Peyer's patch (tissue), 4 donors: ENCODE results near the gene CREBBP.
"Not testable (repeated sequence)": the region's sequence is repeated elsewhere in the genome, so short reads cannot be mapped to it uniquely, and the experiment has no call there.

Experiments
- CTCF ChIP-seq, 6 experiments: fragments of 450-650 bp in 4 of 6; fragments of 200-600 bp in 2 of 6; sonication (generic) in 1 of 6; IDR thresholded peaks; one replicate each; pipeline ENCODE4 v1.5.1; 2017 to 2019; ENCODE audit warnings: antibody characterized with exemption in 6 of 6, mild to moderate bottlenecking in 3 of 6, moderate library complexity in 1 of 6
- POLR2A ChIP-seq, 2 donors: fragments of 450-650 bp; IDR thresholded peaks; one replicate each; pipeline ENCODE4 v1.5.1; 2017; ENCODE audit warnings: antibody characterized with exemption in 2 of 2, mild to moderate bottlenecking in 2 of 2, moderate library complexity in 2 of 2

- TF ChIP-seq CTCF, POLR2A (IDR thresholded peaks at IDR 0.05): not testable (repeated sequence)
Measured at GRCh38 chr16:3927147-3927546, 46.6 kb upstream of the CREBBP start.
